Fibroblast of pulmonary artery (primary cell): ENCODE measurements around the gene SLC16A5.

Experiments used
- DNase-seq: peaks from one replicate; pipeline ENCODE4 v3.0.0-alpha.2; 2010; ENCODE audit warnings: low read depth
- H3K4me3 ChIP-seq: replicated peaks from 2 replicates; pipeline ENCODE4 v1.5.1; 2011; ENCODE audit warnings: low read depth, mild to moderate bottlenecking, control low read depth, low read length, moderate library complexity
- TF ChIP-seq, protein P1 (sequence below): IDR thresholded peaks from 2 replicates; pipeline ENCODE4 v1.5.1; 2011; ENCODE audit warnings: mild to moderate bottlenecking, control low read depth, low read length, inconsistent platforms; ENCODE audit errors: missing control alignments

Gene SLC16A5

DNA sequence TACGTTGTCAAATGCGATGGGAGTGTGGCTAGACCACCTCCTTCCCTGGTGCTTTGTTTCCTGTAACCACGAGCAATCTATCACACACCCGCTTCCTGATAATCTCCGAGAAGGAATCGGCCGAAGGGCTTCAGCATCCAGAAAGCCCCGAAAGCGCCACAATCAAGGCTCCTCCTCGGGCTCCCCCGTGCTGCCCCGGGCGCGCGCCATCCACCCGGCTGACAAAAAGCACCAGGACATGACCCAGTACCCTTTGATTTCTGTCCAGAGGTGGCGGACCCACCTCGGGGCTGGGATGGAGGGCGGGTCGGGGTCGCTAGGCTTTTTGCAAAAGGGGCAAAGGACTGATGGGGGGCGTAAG, 21.3 kb downstream of the SLC16A5 start:
- DNase-seq, result no peak
- peak overlapping the region; percentile 87 for H3K4me3 ChIP-seq
- TF ChIP-seq, protein P1, sequence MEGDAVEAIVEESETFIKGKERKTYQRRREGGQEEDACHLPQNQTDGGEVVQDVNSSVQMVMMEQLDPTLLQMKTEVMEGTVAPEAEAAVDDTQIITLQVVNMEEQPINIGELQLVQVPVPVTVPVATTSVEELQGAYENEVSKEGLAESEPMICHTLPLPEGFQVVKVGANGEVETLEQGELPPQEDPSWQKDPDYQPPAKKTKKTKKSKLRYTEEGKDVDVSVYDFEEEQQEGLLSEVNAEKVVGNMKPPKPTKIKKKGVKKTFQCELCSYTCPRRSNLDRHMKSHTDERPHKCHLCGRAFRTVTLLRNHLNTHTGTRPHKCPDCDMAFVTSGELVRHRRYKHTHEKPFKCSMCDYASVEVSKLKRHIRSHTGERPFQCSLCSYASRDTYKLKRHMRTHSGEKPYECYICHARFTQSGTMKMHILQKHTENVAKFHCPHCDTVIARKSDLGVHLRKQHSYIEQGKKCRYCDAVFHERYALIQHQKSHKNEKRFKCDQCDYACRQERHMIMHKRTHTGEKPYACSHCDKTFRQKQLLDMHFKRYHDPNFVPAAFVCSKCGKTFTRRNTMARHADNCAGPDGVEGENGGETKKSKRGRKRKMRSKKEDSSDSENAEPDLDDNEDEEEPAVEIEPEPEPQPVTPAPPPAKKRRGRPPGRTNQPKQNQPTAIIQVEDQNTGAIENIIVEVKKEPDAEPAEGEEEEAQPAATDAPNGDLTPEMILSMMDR, result no peak

- peak; percentile 79 for DNase-seq
- TF ChIP-seq, protein P1, result no peak
- H3K4me3 ChIP-seq, result peak within 1 kb of the TSS; percentile 87
Measured at GRCh38 chr17:75109407-75110233, 21.9 kb downstream of the SLC16A5 start, which contains the start of gene ARMC7. ARMC7 (plus strand) TSS chr17:75109969; CDS start chr17:75110289, 320 bp downstream.

DNA sequence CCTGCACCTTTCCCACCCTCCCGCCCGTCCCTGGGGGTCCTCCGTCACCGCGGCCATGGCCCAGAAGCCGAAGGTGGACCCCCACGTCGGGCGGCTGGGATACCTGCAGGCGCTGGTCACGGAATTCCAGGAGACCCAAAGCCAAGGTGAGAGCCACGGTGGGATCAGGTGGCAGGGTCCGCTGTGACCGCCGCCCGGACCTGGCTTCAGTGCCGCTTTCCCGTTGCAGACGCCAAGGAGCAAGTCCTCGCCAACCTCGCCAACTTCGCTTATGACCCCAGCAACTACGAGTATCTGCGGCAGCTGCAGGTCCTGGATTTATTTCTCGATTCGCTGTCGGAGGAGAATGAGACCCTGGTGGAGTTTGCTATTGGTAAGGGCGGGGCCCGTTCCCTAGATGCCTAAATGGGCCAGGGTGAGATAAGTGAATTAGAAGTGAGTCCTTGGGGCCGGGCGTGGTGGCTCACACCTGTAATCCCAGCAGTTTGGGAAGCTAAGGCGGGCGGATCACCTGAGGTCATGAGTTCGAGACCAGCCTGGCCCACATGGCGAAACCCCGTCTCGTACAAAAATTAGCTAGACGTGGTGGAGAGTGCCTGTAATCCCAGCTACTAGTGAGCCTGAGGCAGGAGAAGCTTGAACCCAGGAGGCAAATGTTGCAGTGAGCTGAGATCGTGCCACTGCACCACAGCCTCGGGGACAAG, 22.6 kb downstream of the SLC16A5 start:
- H3K4me3 ChIP-seq, result peak overlapping the region; percentile 87
- DNase-seq, result no peak
- TF ChIP-seq, protein P1, result no peak

DNA sequence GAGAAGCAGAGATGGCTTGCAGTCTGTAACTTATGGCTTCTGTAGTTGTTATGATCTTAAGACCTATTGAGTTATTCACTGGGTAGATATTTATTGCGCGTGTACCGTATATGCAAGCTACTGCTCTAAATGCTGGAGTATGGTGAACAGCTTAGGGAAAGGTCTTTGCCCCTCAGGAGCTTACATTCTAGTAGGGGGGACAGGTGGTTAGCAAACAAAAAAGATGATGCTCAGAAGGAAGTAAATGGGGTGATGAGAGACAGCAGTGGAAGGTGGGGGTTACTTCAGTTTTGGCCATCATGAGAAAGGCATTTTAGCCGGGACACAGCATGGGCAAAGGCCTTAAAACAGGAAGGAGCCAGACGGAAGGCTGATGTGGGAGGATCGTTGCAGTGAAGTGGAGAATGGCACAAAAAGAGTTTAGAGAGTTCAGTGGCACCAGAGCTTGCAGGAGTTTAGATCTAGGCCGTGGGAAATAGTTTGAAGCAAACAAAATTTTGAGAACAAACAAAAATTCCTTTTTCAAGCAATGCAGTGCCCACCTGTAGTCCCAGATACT, 24.1 kb downstream of the SLC16A5 start:
- TF ChIP-seq, protein P1, result no peak
- DNase-seq, result no peak
- no peak overlapping the region for H3K4me3 ChIP-seq

DNA sequence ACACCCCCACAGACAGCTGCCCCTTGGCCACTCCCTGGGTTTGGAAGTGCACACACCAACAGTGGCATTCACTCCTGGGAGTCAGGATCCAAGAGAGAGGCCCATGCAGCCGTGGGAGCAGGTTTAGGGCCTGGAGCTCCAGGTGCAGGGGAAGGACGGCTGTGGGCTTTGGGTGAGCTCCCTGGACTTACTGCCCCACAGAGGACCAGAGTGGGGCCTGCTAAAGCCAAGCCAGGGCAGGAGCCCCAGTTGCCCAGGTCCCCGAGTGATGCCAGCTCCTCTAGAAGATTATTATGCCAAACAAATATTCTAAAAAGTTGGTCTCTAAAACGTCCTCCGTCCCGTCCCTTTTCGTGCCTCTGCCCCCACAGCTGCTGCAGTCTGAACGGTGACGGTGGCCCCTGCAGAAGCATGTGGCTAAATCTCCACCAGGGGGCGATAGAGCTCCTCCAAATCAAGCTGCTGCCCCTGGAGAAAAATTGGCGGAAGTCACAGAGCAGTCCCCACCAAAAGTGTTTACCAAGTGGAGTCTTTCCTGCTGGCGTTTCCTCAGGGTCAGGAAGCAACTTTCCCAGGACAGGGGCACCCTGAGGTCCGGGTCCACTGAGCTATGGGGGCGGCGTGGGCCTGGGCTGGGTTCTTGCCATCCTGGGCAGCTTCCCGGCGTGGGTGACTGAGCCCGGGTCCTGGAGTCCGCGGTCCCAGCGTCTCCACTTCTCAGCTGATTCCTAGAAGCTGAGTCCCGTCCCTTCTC, 26.2 kb downstream of the SLC16A5 start:
- peak overlapping the region; percentile 54 for H3K4me3 ChIP-seq
- peak; percentile 94 for DNase-seq
- TF ChIP-seq, protein P1, result peak; percentile 93

DNA sequence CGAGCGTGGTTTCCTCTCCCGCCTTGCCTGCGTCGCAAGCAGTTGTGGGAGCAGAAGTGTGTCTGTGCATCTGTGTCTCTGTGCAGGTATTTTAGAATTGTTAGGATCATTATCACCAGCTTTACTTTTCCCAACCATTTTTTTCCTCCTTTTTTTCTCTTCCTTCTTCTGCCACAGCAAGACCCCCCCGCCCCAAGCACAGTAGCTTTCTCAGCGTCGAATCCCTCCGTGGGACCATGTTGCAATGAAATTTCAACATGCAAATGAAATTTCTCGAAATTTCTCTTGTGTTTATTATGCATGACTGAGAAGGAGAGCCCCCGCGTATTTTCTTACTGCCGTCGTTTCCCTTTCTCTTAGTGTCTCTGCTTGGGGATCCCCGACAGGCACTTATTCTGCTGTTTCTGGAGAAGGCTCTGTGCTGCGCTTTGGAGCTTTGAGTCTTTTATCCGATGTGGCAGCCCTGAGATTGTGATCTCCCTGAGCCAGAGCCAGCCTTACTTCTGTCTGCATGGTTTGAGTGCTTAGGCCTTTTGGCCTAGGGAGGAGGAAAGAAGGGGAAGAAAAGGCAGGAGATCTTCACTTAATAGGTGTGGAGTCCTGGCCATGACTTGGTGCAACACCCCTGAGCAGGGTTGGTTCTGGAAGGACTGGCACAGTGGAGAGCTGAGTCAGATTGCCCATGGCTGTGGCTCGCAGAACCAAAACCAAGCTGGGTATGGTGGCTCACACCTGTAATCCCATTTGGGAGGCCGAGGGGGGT, 27.0 kb downstream of the SLC16A5 start:
- H3K4me3 ChIP-seq, result peak overlapping the region; percentile 54
- TF ChIP-seq, protein P1, result no peak
- DNase-seq, result no peak
